HG03571 (cell line): ENCODE measurements around the gene CEP20.

Experiments
- ATAC-seq: cut with Tn5 transposase; IDR thresholded peaks from one replicate; pipeline ENCODE4 v1.9.1; 2021; ENCODE audit not compliant: unreplicated experiment

Gene CEP20

GRCh38 chr16:15898654-15899053, 10.3 kb upstream of the CEP20 start:
- no peak for ATAC-seq

GRCh38 chr16:15897834-15898254, 9.4 kb upstream of the CEP20 start:
- no peak for ATAC-seq

GRCh38 chr16:15897121-15897780, 8.8 kb upstream of the CEP20 start:
- ATAC-seq, result no peak

GRCh38 chr16:15894571-15895374, 6.4 kb upstream of the CEP20 start:
- ATAC-seq, result no peak

- no peak for ATAC-seq
These were observed 3.1 kb upstream of the CEP20 start for GRCh38 chr16:15891508-15891907.

GRCh38 chr16:15887283-15887682, 1.1 kb downstream of the CEP20 start:
- ATAC-seq, result no peak

GRCh38 chr16:15886078-15886477, 2.3 kb downstream of the CEP20 start:
- ATAC-seq, result no peak

- ATAC-seq, result no peak
These were observed 2.8 kb downstream of the CEP20 start for GRCh38 chr16:15885560-15886001.

- no peak for ATAC-seq
These were observed 5.8 kb downstream of the CEP20 start for GRCh38 chr16:15882563-15882962.

GRCh38 chr16:15881794-15882379, 6.5 kb downstream of the CEP20 start:
- ATAC-seq, result no peak

GRCh38 chr16:15880434-15881308, 7.7 kb downstream of the CEP20 start:
- ATAC-seq, result no peak

- ATAC-seq, result no peak
These were observed 9.1 kb downstream of the CEP20 start for GRCh38 chr16:15879255-15879811.

GRCh38 chr16:15876503-15876902, 11.9 kb downstream of the CEP20 start:
- ATAC-seq, result no peak

- no peak for ATAC-seq
These were observed 13.6 kb downstream of the CEP20 start for GRCh38 chr16:15874745-15875314.

- ATAC-seq, result no peak
These were observed 14.7 kb downstream of the CEP20 start for GRCh38 chr16:15873737-15874136.

GRCh38 chr16:15873301-15873700, 15.1 kb downstream of the CEP20 start:
- no peak for ATAC-seq

- ATAC-seq, result no peak
These were observed 18.4 kb downstream of the CEP20 start for GRCh38 chr16:15870011-15870410.

- ATAC-seq, result no peak
These were observed 22.0 kb downstream of the CEP20 start for GRCh38 chr16:15866451-15866850.

- ATAC-seq, result no peak
These were observed 22.7 kb downstream of the CEP20 start for GRCh38 chr16:15865742-15866141.

- ATAC-seq, result no peak
These were observed 23.5 kb downstream of the CEP20 start for GRCh38 chr16:15864939-15865338.
